NCI-H2196 (cell line): ENCODE measurements around the gene LCN6.

Experiments
- DNase-seq: peaks from one replicate; lab custom pipeline; 2025; ENCODE audit not compliant: unreplicated experiment; lab: John Stamatoyannopoulos, UW

The LCN6 gene

DNA sequence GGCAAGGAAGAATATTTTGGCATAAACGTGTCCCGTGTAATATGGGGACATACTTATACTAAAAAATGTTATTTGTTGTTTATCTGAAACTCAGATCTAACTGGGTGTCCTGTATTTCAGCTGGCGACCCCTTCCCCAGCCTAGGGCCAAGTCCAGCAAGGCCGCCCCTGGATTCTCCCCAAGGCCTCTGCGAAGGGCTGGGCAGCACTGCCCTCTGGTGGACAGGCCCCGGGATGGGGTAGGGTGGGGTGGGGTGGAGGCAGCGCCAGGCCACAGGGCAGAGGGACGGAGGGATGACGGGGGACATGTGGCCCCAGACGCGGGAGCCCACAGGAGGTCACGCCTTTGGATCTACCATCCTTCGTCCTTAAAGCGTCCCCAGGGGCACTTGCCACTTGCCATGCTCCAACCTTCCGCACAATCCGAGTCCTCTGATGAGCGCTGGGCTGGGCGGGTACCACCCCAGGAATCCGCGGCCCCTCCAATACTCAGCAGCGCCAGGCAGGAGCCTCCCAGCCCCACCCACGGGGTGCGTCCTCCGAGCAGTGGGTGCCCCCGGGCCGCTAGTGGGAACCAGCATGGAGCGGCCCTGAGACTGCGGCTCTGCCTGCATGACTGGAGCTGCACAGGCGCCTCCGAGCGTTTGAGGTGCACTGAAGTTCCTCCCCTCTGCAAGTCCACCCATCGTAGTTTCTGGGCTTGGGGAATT is 54.0 kb downstream of the LCN6 start:
- peak; percentile 73 for DNase-seq
